HepG2 (cell line): ENCODE measurements around the gene ZBTB22. TPM values are rescaled to one million over a fixed set of nuclear protein-coding genes. Genes with fewer than 3 reads are reported as not detected.

Experiments
- ATAC-seq: fragments of 200-7000 bp; cut with Tn5 transposase; 3 replicates; pipeline ENCODE4 v1.9.1; 2020; ENCODE audit warnings: mild to moderate bottlenecking, moderate library complexity
- BruUV-seq: library from RNA; stranded (reverse); fragments of 400-500 nt; replicated peaks from 2 replicates; lab custom pipeline; 2021; lab: Mats Ljungman, UMichigan
- CTCF ChIA-PET: fragments of 300-600 bp; formaldehyde crosslinking; extraction: SDS; loops from one replicate; lab custom pipeline; 2021; ENCODE audit warnings: low total read pairs, inconsistent platforms, low intra/inter-chr PET ratio; lab: Yijun Ruan, JAX
- POLR2A ChIA-PET: fragments of 350-600 bp; sonication (Branson Sonifier 250); formaldehyde crosslinking; loops from one replicate; lab custom pipeline; 2020; ENCODE audit warnings: antibody characterized with exemption, inconsistent platforms; lab: Yijun Ruan, JAX
- DNase-seq: peaks from one replicate; pipeline ENCODE4 v3.0.0-alpha.2; 2015; ENCODE audit warnings: low spot score
- FAIRE-seq: peaks from 3 replicates; lab custom pipeline; 2011; peaks lifted over from hg19 to GRCh38; lab: Jason Lieb, UNC
- H2AFZ ChIP-seq: one replicate; pipeline ENCODE4 v1.6.1; 2011; ENCODE audit warnings: low read length, inconsistent platforms
- H3K27ac ChIP-seq: fragments of 300-600 bp; 3 replicates; pipeline ENCODE4 v1.8.0; 2011; ENCODE audit warnings: mixed run types, mild to moderate bottlenecking, mixed read lengths, low read length, inconsistent platforms; ENCODE audit not compliant: insufficient read depth; ENCODE audit errors: extremely low read length
- H3K27me3 ChIP-seq, 2 experiments: fragments of 200-600 bp in 1 of 2; 2 replicates in 1 of 2; 3 replicates in 1 of 2; pipeline versions ENCODE4 v1.6.0 to v1.8.0; 2011; ENCODE audit warnings: low read length in 2 of 2, mild to moderate bottlenecking in 2 of 2, moderate library complexity in 2 of 2, inconsistent platforms in 1 of 2; ENCODE audit not compliant: insufficient read depth in 2 of 2, control insufficient read depth in 1 of 2
- H3K36me3 ChIP-seq, 2 experiments: fragments of 200-600 bp in 1 of 2; replicated peaks in 1 of 2; 2 replicates in 1 of 2; 3 replicates in 1 of 2; pipeline versions ENCODE4 v1.5.1 to v1.8.0; 2011; ENCODE audit warnings: low read length in 2 of 2, inconsistent platforms in 1 of 2; ENCODE audit not compliant: insufficient read depth in 2 of 2, control insufficient read depth in 1 of 2
- H3K4me1 ChIP-seq: 2 replicates; pipeline ENCODE4 v1.5.1; 2012; ENCODE audit warnings: low read length, inconsistent platforms; ENCODE audit not compliant: insufficient read depth
- H3K4me2 ChIP-seq: 2 replicates; pipeline ENCODE4 v1.6.0; 2011; ENCODE audit warnings: low read depth, low read length, inconsistent platforms
- H3K4me3 ChIP-seq, 3 experiments: fragments of 200-600 bp in 1 of 3; sonication (generic), shearing (Covaris generic) in 1 of 3; replicated peaks in 1 of 3; 2 replicates each; pipeline ENCODE4 v1.5.1; 2011 to 2016; ENCODE audit warnings: low read length in 3 of 3, inconsistent platforms in 2 of 3, low read depth in 2 of 3, mild to moderate bottlenecking in 2 of 3, control low read depth in 1 of 3, mixed read lengths in 1 of 3; ENCODE audit not compliant: insufficient read depth in 1 of 3
- H3K79me2 ChIP-seq: one replicate; pipeline ENCODE4 v1.6.1; 2011; ENCODE audit warnings: low read length, inconsistent platforms; ENCODE audit not compliant: insufficient read depth
- H3K9ac ChIP-seq: 2 replicates; pipeline ENCODE4 v1.6.0; 2011; ENCODE audit warnings: mild to moderate bottlenecking, low read depth, low read length, inconsistent platforms; ENCODE audit not compliant: insufficient read depth
- H3K9me3 ChIP-seq: 2 replicates; pipeline ENCODE4 v1.5.1; 2012; ENCODE audit warnings: mild to moderate bottlenecking, low read length
- H4K20me1 ChIP-seq: 2 replicates; pipeline ENCODE4 v1.6.0; 2011; ENCODE audit warnings: inconsistent platforms, mild to moderate bottlenecking, low read length, moderate library complexity; ENCODE audit not compliant: insufficient read depth
- ARNT2 ChIP-seq: sonication (generic); formaldehyde crosslinking; IDR thresholded peaks from 2 replicates; pipeline ENCODE4 v1.8.0; 2022; ENCODE audit warnings: mild to moderate bottlenecking, low read depth, missing genetic modification reagents, moderate library complexity
- ATF1 ChIP-seq: IDR thresholded peaks from 2 replicates; pipeline ENCODE4 v1.6.1; 2016; ENCODE audit warnings: mild to moderate bottlenecking, control low read depth
- FOXA3 ChIP-seq: IDR thresholded peaks from 2 replicates; pipeline ENCODE4 v1.6.1; 2016; ENCODE audit warnings: missing genetic modification reagents, missing compliant biosample characterization
- KDM6A ChIP-seq: IDR thresholded peaks from 2 replicates; pipeline ENCODE4 v1.6.1; 2016; ENCODE audit warnings: low read depth
- TOE1 ChIP-seq: sonication (generic); formaldehyde crosslinking; IDR thresholded peaks from 2 replicates; pipeline ENCODE4 v1.4.0; 2020; ENCODE audit warnings: mild to moderate bottlenecking, missing genetic modification reagents
- USF2 ChIP-seq, 2 experiments: sonication (generic) in 1 of 2; formaldehyde crosslinking in 1 of 2; IDR thresholded peaks; 2 replicates each; pipeline versions ENCODE4 v1.5.1 to v1.6.1; 2011 to 2020; ENCODE audit warnings: borderline replicate concordance in 1 of 2, low read depth in 1 of 2, low read length in 1 of 2, mild to moderate bottlenecking in 1 of 2, missing genetic modification reagents in 1 of 2, moderate library complexity in 1 of 2
- ZMYM3 ChIP-seq: sonication (generic); formaldehyde crosslinking; IDR thresholded peaks from 2 replicates; pipeline ENCODE4 v1.5.1; 2020; ENCODE audit warnings: mild to moderate bottlenecking, missing genetic modification reagents
- ZNF343 ChIP-seq: sonication (generic); formaldehyde crosslinking; IDR thresholded peaks from 2 replicates; pipeline ENCODE4 v1.4.0; 2020; ENCODE audit warnings: mild to moderate bottlenecking, missing genetic modification reagents
- ZNF660 ChIP-seq: sonication (generic); formaldehyde crosslinking; IDR thresholded peaks from 2 replicates; pipeline ENCODE4 v1.5.1; 2020; ENCODE audit warnings: mild to moderate bottlenecking, low read depth, missing genetic modification reagents, borderline replicate concordance
- ZNF841 ChIP-seq: sonication (generic); formaldehyde crosslinking; IDR thresholded peaks from 2 replicates; pipeline ENCODE4 v1.8.1; 2023; ENCODE audit warnings: missing genetic modification reagents, borderline replicate concordance
- WGBS: methylation state at CpG from one replicate; pipeline ENCODE4 v1.1.6; 2017; ENCODE audit warnings: low lambda C conversion rate; 5-methylcytosine and 5-hydroxymethylcytosine counted together
- in situ Hi-C: cut with HindIII; loops from 2 replicates; pipeline ENCODE4 v1.10.0; 2017; ENCODE audit warnings: low pct_unique_long_range_greater_than_20kb; ENCODE audit not compliant: extremely low pct_ligation_motif_present
- intact Hi-C: fragments of 100-400 bp; cut with micrococcal nuclease; formaldehyde crosslinking; loops from one replicate; pipeline ENCODE4 v1.10.0; 2022; ENCODE audit not compliant: unreplicated experiment
- polyA plus RNA-seq, 8 experiments: library from polyadenylated mRNA; depleted of rRNA in 3 of 8; stranded (reverse) in 7 of 8; unstranded in 1 of 8; fragments of >200 nt; fragmentation: Illumina TruSeq in 4 of 8; extraction: Trizol in 4 of 8; gene quantifications; 2 replicates each; pipeline versions ENCODE4 v1.2.1 to v1.2.3, GENCODE V29; 2011 to 2016; ENCODE audit warnings: low read depth in 4 of 8, missing spikeins in 1 of 8, mixed read lengths in 1 of 8; ENCODE audit not compliant: insufficient read depth in 1 of 8
- total RNA-seq, 5 experiments: library from RNA; depleted of rRNA; stranded (reverse); fragments of >200 nt; fragmentation: Illumina TruSeq; extraction: Trizol; gene quantifications; 2 replicates each; pipeline ENCODE4 v1.2.3, GENCODE V29; 2016; ENCODE audit warnings: low read depth in 1 of 5
- TF ChIP-seq, protein P1 (sequence below): sonication (generic); formaldehyde crosslinking; IDR thresholded peaks from 2 replicates; pipeline ENCODE4 v1.4.0; 2020; ENCODE audit warnings: missing genetic modification reagents; ENCODE audit errors: not compliant biosample characterization
- TF ChIP-seq, protein P2 (sequence below): sonication (generic); formaldehyde crosslinking; IDR thresholded peaks from 2 replicates; pipeline ENCODE4 v1.9.0; 2022; ENCODE audit warnings: missing genetic modification reagents, mild to moderate bottlenecking, borderline replicate concordance
- TF ChIP-seq, protein P3 (sequence below): sonication (generic); formaldehyde crosslinking; IDR thresholded peaks from 2 replicates; pipeline ENCODE4 v1.5.0; 2020; ENCODE audit warnings: missing genetic modification reagents

ZBTB22 gene
- total and polyA plus RNA-seq, 2 of the 13 experiments (the other 11 are each of a cell fraction or from before 2014, with no cell fraction given) = 8.0 to 10.6 TPM

- TF ChIP-seq USF2 (IDR thresholded peaks at IDR 0.05; ENCODE audit: low read depth, low read length) (no peak), USF2 (CRISPR knock-in tag; IDR thresholded peaks at IDR 0.05; ENCODE audit: borderline replicate concordance) (no peak), ATF1 (CRISPR knock-in tag) (no peak), TOE1 (0 out of 2 replicates have a peak, but pooled peaks have one; percentile 4), ARNT2 (CRISPR knock-in tag) (peak; percentile 18; the same call in 1 of the 2 replicates), KDM6A (no peak)
Measured at GRCh38 chr6:33288141-33288920, 29.2 kb downstream of the ZBTB22 start (continued).

GRCh38 chr6:33286946-33287914 lies 30.3 kb downstream of the ZBTB22 start:
- WGBS = 94% methylated on average over 22 of the region's 22 CpGs
- H2AFZ ChIP-seq = no peak overlapping the region
- H3K4me3 ChIP-seq = no peak overlapping the region
- no peak for FAIRE-seq
- in situ Hi-C loops (loop anchor here (25.0 kb wide), 1 partner anchor 125 kb away; the partner anchor contains the start of genes CUTA, PHF1 and SYNGAP1), intact Hi-C loops (no loop called here)
- no peak overlapping the region for H3K27ac ChIP-seq
- BruUV-seq = no TSS peak
- ATAC-seq = no peak
- peaks cover 11 to 45% of the 10 kb centered on the region in 2 experiments for H3K36me3 ChIP-seq
- no peaks in the 10 kb centered on the region; a peak in 1 of 5 replicates for H3K27me3 ChIP-seq
- ChIA-PET POLR2A (interaction anchor here (0.8 to 2.5 kb wide), 4 partner anchors 10 to 38 kb away, joined by 3 to 26 read pairs (median 10); partner anchors contain the start of genes B3GALT4 and ZBTB22), CTCF (no interaction called here)
- no peaks in the 10 kb centered on the region for H3K9me3 ChIP-seq
- DNase-seq = no peak
- H3K9ac ChIP-seq = no peak overlapping the region; the same call in 1 of the 2 replicates
- H3K4me2 ChIP-seq = peak overlapping the region; percentile 99; the same call in 1 of the 2 replicates
- no peaks in the 10 kb centered on the region for H4K20me1 ChIP-seq
- H3K79me2 ChIP-seq = peaks cover 27% of the 10 kb centered on the region
- H3K4me1 ChIP-seq = peaks cover 22% of the 10 kb centered on the region
- TF ChIP-seq FOXA3 (CRISPR knock-in tag) = no peak
- TF ChIP-seq, protein P1, sequence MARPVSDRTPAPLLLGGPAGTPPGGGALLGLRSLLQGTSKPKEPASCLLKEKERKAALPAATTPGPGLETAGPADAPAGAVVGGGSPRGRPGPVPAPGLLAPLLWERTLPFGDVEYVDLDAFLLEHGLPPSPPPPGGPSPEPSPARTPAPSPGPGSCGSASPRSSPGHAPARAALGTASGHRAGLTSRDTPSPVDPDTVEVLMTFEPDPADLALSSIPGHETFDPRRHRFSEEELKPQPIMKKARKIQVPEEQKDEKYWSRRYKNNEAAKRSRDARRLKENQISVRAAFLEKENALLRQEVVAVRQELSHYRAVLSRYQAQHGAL (CRISPR knock-in tag) = no peak
- TF ChIP-seq, protein P2, sequence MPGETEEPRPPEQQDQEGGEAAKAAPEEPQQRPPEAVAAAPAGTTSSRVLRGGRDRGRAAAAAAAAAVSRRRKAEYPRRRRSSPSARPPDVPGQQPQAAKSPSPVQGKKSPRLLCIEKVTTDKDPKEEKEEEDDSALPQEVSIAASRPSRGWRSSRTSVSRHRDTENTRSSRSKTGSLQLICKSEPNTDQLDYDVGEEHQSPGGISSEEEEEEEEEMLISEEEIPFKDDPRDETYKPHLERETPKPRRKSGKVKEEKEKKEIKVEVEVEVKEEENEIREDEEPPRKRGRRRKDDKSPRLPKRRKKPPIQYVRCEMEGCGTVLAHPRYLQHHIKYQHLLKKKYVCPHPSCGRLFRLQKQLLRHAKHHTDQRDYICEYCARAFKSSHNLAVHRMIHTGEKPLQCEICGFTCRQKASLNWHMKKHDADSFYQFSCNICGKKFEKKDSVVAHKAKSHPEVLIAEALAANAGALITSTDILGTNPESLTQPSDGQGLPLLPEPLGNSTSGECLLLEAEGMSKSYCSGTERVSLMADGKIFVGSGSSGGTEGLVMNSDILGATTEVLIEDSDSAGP (CRISPR knock-in tag) = no peak
- no peak for TF ChIP-seq ZNF841 (CRISPR knock-in tag)
- TF ChIP-seq, protein P3, sequence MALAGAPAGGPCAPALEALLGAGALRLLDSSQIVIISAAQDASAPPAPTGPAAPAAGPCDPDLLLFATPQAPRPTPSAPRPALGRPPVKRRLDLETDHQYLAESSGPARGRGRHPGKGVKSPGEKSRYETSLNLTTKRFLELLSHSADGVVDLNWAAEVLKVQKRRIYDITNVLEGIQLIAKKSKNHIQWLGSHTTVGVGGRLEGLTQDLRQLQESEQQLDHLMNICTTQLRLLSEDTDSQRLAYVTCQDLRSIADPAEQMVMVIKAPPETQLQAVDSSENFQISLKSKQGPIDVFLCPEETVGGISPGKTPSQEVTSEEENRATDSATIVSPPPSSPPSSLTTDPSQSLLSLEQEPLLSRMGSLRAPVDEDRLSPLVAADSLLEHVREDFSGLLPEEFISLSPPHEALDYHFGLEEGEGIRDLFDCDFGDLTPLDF (CRISPR knock-in tag) = no peak
- no peak for TF ChIP-seq ZNF343 (CRISPR knock-in tag)
- no peak for TF ChIP-seq ZNF660 (CRISPR knock-in tag)
- TF ChIP-seq ZMYM3 = no peak
